MM.1S (cell line): ENCODE measurements around the gene ZDHHC13.

Experiments
- CTCF ChIP-seq: fragments of 300-600 bp; sonication (generic); IDR thresholded peaks from 2 replicates; pipeline ENCODE4 v1.5.1; 2016; ENCODE audit warnings: antibody characterized with exemption, low read length, mixed read lengths
- EZH2 ChIP-seq: fragments of 300-600 bp; sonication (generic); optimal IDR thresholded peaks from 2 replicates; pipeline ENCODE3; 2017; ENCODE audit warnings: low read depth, mild to moderate bottlenecking, antibody characterized with exemption, low read length, mixed read lengths
- EZH2phosphoT487 ChIP-seq: fragments of 300-600 bp; sonication (generic); IDR thresholded peaks from 2 replicates; pipeline ENCODE4 v1.6.1; 2018; ENCODE audit warnings: antibody characterized with exemption, low read length

GRCh38 chr11:19116971-19117759 is at the start of gene ZDHHC13:
- TF ChIP-seq CTCF, result peak; percentile 53
- no peak for TF ChIP-seq EZH2phosphoT487
- no peak for TF ChIP-seq EZH2
